ENCODE measurements around the gene ATG9B. TPM values are rescaled to one million over a fixed set of nuclear protein-coding genes. Genes with fewer than 3 reads are reported as not detected.

The ATG9B gene
- total and polyA plus RNA-seq, 2 of the 13 experiments (the other 11 are each of a cell fraction or from before 2014, with no cell fraction given) = 0.24 TPM; not detected in 1

DNA sequence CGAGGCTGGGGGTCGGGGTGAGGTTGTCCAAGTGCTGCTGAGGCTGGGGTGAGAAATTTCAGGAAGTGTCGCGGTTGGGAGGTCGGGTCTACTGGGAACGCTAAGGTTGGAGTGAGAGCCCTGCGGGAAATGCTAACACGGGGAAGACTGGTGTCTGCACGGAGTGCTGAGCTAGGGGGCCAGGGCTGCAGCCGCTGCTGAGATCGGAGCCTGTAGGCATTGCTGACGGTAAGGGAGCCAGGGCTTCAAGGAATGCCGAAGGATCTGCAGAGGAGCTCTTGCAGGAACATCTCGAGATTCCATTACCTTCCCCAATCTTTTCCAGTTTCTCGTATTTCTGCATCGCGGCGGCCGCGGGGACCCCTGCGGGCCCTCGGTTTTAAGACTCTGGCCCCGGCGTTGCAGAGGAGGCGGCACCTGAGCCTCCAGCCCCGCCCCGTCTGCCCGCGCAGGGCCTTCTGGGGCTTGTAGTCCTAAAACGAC lies 33.3 kb upstream of the ATG9B start, which contains the start of gene CDK5 (continued):
- TF ChIP-seq ZBTB4 (CRISPR knock-in tag; IDR thresholded peaks at IDR 0.05; ENCODE audit: borderline replicate concordance) (no peak), ZNF580 (CRISPR knock-in tag; IDR thresholded peaks at IDR 0.05; ENCODE audit: borderline replicate concordance, low read depth) (no peak), TCF7L2 (IDR thresholded peaks at IDR 0.05; ENCODE audit: low read depth, low read length) (no peak), ZNF253 (CRISPR knock-in tag; IDR thresholded peaks at IDR 0.05; ENCODE audit: borderline replicate concordance) (no peak), ARID2 (CRISPR knock-in tag; IDR thresholded peaks at IDR 0.05; ENCODE audit: borderline replicate concordance) (no peak), ADNP (CRISPR knock-in tag; IDR thresholded peaks at IDR 0.05) (no peak), HNRNPLL (IDR thresholded peaks at IDR 0.05; ENCODE audit: low read depth, low read length, poor library complexity, severe bottlenecking) (no peak), ZNF256 (CRISPR knock-in tag; conservative IDR thresholded peaks at IDR 0.05) (no peak), PITX1 (CRISPR knock-in tag; IDR thresholded peaks at IDR 0.05) (no peak), SMAD1 (CRISPR knock-in tag; IDR thresholded peaks at IDR 0.05; ENCODE audit: borderline replicate concordance, low read depth) (0 out of 2 replicates have a peak, but pooled peaks have one; percentile 16), TEAD3 (CRISPR knock-in tag; optimal IDR thresholded peaks at IDR 0.05; ENCODE audit: borderline replicate concordance) (no peak), MXD4 (CRISPR knock-in tag; IDR thresholded peaks at IDR 0.05) (no peak), GABPB1 (CRISPR knock-in tag; IDR thresholded peaks at IDR 0.05) (no peak), CHD2 (IDR thresholded peaks at IDR 0.05; ENCODE audit: low read depth, low read length) (no peak), SMAD9 (CRISPR knock-in tag; IDR thresholded peaks at IDR 0.05) (no peak), HES4 (CRISPR knock-in tag; IDR thresholded peaks at IDR 0.05; ENCODE audit: borderline replicate concordance) (no peak), MIER3 (CRISPR knock-in tag; IDR thresholded peaks at IDR 0.05; ENCODE audit: borderline replicate concordance) (no peak), JDP2 (CRISPR knock-in tag; IDR thresholded peaks at IDR 0.05; ENCODE audit: borderline replicate concordance) (no peak), FOXK2 (IDR thresholded peaks at IDR 0.05) (no peak), SNAI1 (CRISPR knock-in tag; IDR thresholded peaks at IDR 0.05; ENCODE audit: borderline replicate concordance) (no peak), SOX6 (IDR thresholded peaks at IDR 0.05) (no peak), SOX6 (CRISPR knock-in tag; IDR thresholded peaks at IDR 0.05) (no peak), ZNF740 (CRISPR knock-in tag; IDR thresholded peaks at IDR 0.05) (no peak), ZNF296 (CRISPR knock-in tag; conservative IDR thresholded peaks at IDR 0.05) (no peak)
- TF ChIP-seq, protein P1, sequence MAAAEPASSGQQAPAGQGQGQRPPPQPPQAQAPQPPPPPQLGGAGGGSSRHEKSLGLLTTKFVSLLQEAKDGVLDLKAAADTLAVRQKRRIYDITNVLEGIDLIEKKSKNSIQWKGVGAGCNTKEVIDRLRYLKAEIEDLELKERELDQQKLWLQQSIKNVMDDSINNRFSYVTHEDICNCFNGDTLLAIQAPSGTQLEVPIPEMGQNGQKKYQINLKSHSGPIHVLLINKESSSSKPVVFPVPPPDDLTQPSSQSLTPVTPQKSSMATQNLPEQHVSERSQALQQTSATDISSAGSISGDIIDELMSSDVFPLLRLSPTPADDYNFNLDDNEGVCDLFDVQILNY (CRISPR knock-in tag; conservative IDR thresholded peaks at IDR 0.05) = no peak
- TF ChIP-seq, protein P2, sequence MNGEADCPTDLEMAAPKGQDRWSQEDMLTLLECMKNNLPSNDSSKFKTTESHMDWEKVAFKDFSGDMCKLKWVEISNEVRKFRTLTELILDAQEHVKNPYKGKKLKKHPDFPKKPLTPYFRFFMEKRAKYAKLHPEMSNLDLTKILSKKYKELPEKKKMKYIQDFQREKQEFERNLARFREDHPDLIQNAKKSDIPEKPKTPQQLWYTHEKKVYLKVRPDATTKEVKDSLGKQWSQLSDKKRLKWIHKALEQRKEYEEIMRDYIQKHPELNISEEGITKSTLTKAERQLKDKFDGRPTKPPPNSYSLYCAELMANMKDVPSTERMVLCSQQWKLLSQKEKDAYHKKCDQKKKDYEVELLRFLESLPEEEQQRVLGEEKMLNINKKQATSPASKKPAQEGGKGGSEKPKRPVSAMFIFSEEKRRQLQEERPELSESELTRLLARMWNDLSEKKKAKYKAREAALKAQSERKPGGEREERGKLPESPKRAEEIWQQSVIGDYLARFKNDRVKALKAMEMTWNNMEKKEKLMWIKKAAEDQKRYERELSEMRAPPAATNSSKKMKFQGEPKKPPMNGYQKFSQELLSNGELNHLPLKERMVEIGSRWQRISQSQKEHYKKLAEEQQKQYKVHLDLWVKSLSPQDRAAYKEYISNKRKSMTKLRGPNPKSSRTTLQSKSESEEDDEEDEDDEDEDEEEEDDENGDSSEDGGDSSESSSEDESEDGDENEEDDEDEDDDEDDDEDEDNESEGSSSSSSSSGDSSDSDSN (CRISPR knock-in tag; IDR thresholded peaks at IDR 0.05) = no peak
